OCI-LY7 (cell line): ENCODE results near the gene SPC24. TPM values are rescaled to one million over a fixed set of nuclear protein-coding genes. Genes with fewer than 3 reads are reported as not detected.

Experiments used
- BruUV-seq: library from RNA; stranded (reverse); fragments of 400-500 nt; replicated peaks from 2 replicates; lab custom pipeline; 2021; lab: Mats Ljungman, UMichigan
- CTCF ChIA-PET: fragments of 300-600 bp; sonication (Branson Sonifier 250); formaldehyde crosslinking; loops from one replicate; lab custom pipeline; 2022; ENCODE audit warnings: antibody characterized with exemption; ENCODE audit not compliant: unreplicated experiment; lab: Charles Lee
- POLR2A ChIA-PET: fragments of 300-600 bp; sonication (Branson Sonifier 250); formaldehyde crosslinking; loops from one replicate; lab custom pipeline; 2022; ENCODE audit warnings: antibody characterized with exemption; lab: Charles Lee
- DNase-seq: peaks from one replicate; pipeline ENCODE4 v3.0.0-alpha.2; 2015; ENCODE audit warnings: low spot score
- H2AFZ ChIP-seq: fragments of 200-600 bp; sonication (generic), shearing (Covaris generic); 2 replicates; pipeline ENCODE4 v1.6.1; 2014; ENCODE audit warnings: mild to moderate bottlenecking, antibody characterized with exemption, low read length, moderate library complexity
- H3K27ac ChIP-seq: fragments of 200-600 bp; sonication (generic); 2 replicates; pipeline ENCODE4 v1.5.1; 2014; ENCODE audit warnings: mixed run types, low read depth, mild to moderate bottlenecking, moderate library complexity, low read length, inconsistent platforms; ENCODE audit not compliant: poor library complexity, severe bottlenecking
- H3K36me3 ChIP-seq: fragments of 200-600 bp; sonication (generic); 2 replicates; pipeline ENCODE4 v1.6.1; 2014; ENCODE audit warnings: mild to moderate bottlenecking, antibody characterized with exemption, low read length, moderate library complexity, mixed read lengths; ENCODE audit not compliant: insufficient read depth
- H3K4me1 ChIP-seq: fragments of 200-600 bp; sonication (generic); 2 replicates; pipeline ENCODE4 v1.5.1; 2014; ENCODE audit warnings: mild to moderate bottlenecking, low read length; ENCODE audit not compliant: insufficient read depth, poor library complexity, severe bottlenecking
- H3K4me2 ChIP-seq: fragments of 200-600 bp; sonication (generic); 2 replicates; pipeline ENCODE4 v1.6.1; 2014; ENCODE audit warnings: mild to moderate bottlenecking, low read length
- H3K4me3 ChIP-seq: fragments of 200-600 bp; sonication (generic); 2 replicates; pipeline ENCODE4 v1.5.1; 2014; ENCODE audit warnings: mild to moderate bottlenecking, low read depth, low read length; ENCODE audit not compliant: poor library complexity, severe bottlenecking
- H3K79me2 ChIP-seq: fragments of 200-600 bp; sonication (generic); 2 replicates; pipeline ENCODE4 v1.6.1; 2016; ENCODE audit warnings: low read depth, mild to moderate bottlenecking, low read length, moderate library complexity, mixed read lengths; ENCODE audit not compliant: insufficient read depth
- H3K9me2 ChIP-seq: fragments of 200-600 bp; sonication (generic); 2 replicates; pipeline ENCODE4 v1.6.1; 2016; ENCODE audit warnings: mild to moderate bottlenecking, low read length, mixed read lengths; ENCODE audit not compliant: insufficient read depth
- H3K9me3 ChIP-seq: fragments of 200-600 bp; sonication (generic); 2 replicates; pipeline ENCODE4 v1.6.1; 2014; ENCODE audit warnings: mild to moderate bottlenecking, mixed run types, low read length, mixed read lengths
- H4K20me1 ChIP-seq: fragments of 200-600 bp; sonication (generic); 2 replicates; pipeline ENCODE4 v1.6.1; 2014; ENCODE audit warnings: mild to moderate bottlenecking, antibody characterized with exemption, low read length, moderate library complexity, mixed read lengths; ENCODE audit not compliant: insufficient read depth
- CTCF ChIP-seq: fragments of 200-600 bp; sonication (generic); conservative IDR thresholded peaks from 2 replicates; pipeline ENCODE4 v1.5.1; 2014; ENCODE audit warnings: mild to moderate bottlenecking, antibody characterized with exemption, low read length, moderate library complexity, mixed read lengths
- EZH2phosphoT487 ChIP-seq: fragments of 200-600 bp; sonication (generic); IDR thresholded peaks from 2 replicates; pipeline ENCODE4 v1.6.1; 2018; ENCODE audit warnings: low read depth, borderline replicate concordance, mild to moderate bottlenecking, mixed run types, antibody characterized with exemption, low read length, moderate library complexity, mixed read lengths
- intact Hi-C: fragments of 100-400 bp; cut with micrococcal nuclease; formaldehyde crosslinking; loops from one replicate; pipeline ENCODE4 v1.10.0; 2022; ENCODE audit not compliant: unreplicated experiment
- total RNA-seq, 2 experiments: library from RNA; depleted of rRNA in 1 of 2; stranded (reverse); fragments of >200 nt in 1 of 2; shearing (Covaris generic) in 1 of 2; gene quantifications; 2 replicates each; pipeline ENCODE4 v1.2.3, GENCODE V29; 2014 to 2022

SPC24 gene
- total RNA-seq, 2 experiments from 2014 or later: 133 to 184 TPM

- Histone ChIP-seq H3K4me2 (no peak overlapping the region), H3K9me2 (no peaks in the 10 kb centered on the region), H3K4me1 (peaks cover 48% of the 10 kb centered on the region), H3K36me3 (no peaks in the 10 kb centered on the region), H3K9me3 (no peaks in the 10 kb centered on the region), H2AFZ (no peak overlapping the region), H3K79me2 (peaks cover 10% of the 10 kb centered on the region), H4K20me1 (no peaks in the 10 kb centered on the region), H3K27ac (no peak overlapping the region), H3K4me3 (no peak overlapping the region)
- ChIA-PET POLR2A (no interaction called here), CTCF (no interaction called here)
- no TSS peak for BruUV-seq
- intact Hi-C loops: loop anchor here (5.0 kb wide), 2 partner anchors 164 to 264 kb away; no protein-coding TSS in a partner anchor
- TF ChIP-seq EZH2phosphoT487: no peak
- TF ChIP-seq CTCF: no peak
- no peak for DNase-seq
These were observed 45.3 kb upstream of the SPC24 start for GRCh38 chr19:11200931-11201330.

- ChIA-PET CTCF (no interaction called here), POLR2A (no interaction called here)
- Histone ChIP-seq H3K36me3 (peaks cover 6% of the 10 kb centered on the region), H2AFZ (no peak overlapping the region), H3K9me2 (no peaks in the 10 kb centered on the region), H3K4me3 (no peak overlapping the region), H3K4me2 (no peak overlapping the region), H3K27ac (no peak overlapping the region), H3K79me2 (peaks cover 18% of the 10 kb centered on the region), H3K9me3 (no peaks in the 10 kb centered on the region), H4K20me1 (no peaks in the 10 kb centered on the region), H3K4me1 (peaks cover 47% of the 10 kb centered on the region)
- no TSS peak for BruUV-seq
- intact Hi-C loops: loop anchor here (5.0 kb wide), 2 partner anchors 163 to 263 kb away; no protein-coding TSS in a partner anchor
- DNase-seq: no peak
- TF ChIP-seq EZH2phosphoT487 (no peak), CTCF (no peak)
These were observed 44.5 kb upstream of the SPC24 start for GRCh38 chr19:11200015-11200574.

GRCh38 chr19:11199517-11199916, 43.9 kb upstream of the SPC24 start:
- DNase-seq: no peak
- Histone ChIP-seq H3K79me2 (peaks cover 24% of the 10 kb centered on the region), H3K27ac (no peak overlapping the region), H3K4me1 (peaks cover 47% of the 10 kb centered on the region), H2AFZ (no peak overlapping the region), H3K36me3 (peaks cover 11% of the 10 kb centered on the region), H4K20me1 (no peaks in the 10 kb centered on the region), H3K4me2 (0 out of 2 replicates have a peak overlapping the region, but pooled peaks have one; percentile 4), H3K4me3 (no peak overlapping the region), H3K9me3 (no peaks in the 10 kb centered on the region), H3K9me2 (no peaks in the 10 kb centered on the region)
- ChIA-PET POLR2A (no interaction called here), CTCF (no interaction called here)
- intact Hi-C loops: loop anchor here (10.0 kb wide), 2 partner anchors 225 to 545 kb away; partner anchors contain the start of gene ILF3
- TF ChIP-seq CTCF (no peak), EZH2phosphoT487 (no peak)
- no TSS peak for BruUV-seq
